ENCODE results near the gene CNN3. TPM values are rescaled to one million over a fixed set of nuclear protein-coding genes. Genes with fewer than 3 reads are reported as not detected.

Gene CNN3
- total RNA-seq, 1 experiment from 2014 or later: 183 TPM

- TF ChIP-seq ATF2 (CRISPR knock-in tag; IDR thresholded peaks at IDR 0.05; ENCODE audit: borderline replicate concordance, low read depth): no peak
- TF ChIP-seq, protein P1, sequence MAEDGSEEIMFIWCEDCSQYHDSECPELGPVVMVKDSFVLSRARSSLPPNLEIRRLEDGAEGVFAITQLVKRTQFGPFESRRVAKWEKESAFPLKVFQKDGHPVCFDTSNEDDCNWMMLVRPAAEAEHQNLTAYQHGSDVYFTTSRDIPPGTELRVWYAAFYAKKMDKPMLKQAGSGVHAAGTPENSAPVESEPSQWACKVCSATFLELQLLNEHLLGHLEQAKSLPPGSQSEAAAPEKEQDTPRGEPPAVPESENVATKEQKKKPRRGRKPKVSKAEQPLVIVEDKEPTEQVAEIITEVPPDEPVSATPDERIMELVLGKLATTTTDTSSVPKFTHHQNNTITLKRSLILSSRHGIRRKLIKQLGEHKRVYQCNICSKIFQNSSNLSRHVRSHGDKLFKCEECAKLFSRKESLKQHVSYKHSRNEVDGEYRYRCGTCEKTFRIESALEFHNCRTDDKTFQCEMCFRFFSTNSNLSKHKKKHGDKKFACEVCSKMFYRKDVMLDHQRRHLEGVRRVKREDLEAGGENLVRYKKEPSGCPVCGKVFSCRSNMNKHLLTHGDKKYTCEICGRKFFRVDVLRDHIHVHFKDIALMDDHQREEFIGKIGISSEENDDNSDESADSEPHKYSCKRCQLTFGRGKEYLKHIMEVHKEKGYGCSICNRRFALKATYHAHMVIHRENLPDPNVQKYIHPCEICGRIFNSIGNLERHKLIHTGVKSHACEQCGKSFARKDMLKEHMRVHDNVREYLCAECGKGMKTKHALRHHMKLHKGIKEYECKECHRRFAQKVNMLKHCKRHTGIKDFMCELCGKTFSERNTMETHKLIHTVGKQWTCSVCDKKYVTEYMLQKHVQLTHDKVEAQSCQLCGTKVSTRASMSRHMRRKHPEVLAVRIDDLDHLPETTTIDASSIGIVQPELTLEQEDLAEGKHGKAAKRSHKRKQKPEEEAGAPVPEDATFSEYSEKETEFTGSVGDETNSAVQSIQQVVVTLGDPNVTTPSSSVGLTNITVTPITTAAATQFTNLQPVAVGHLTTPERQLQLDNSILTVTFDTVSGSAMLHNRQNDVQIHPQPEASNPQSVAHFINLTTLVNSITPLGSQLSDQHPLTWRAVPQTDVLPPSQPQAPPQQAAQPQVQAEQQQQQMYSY (CRISPR knock-in tag; IDR thresholded peaks at IDR 0.05): no peak
- no peak for TF ChIP-seq SOX15 (CRISPR knock-in tag; IDR thresholded peaks at IDR 0.05)
- no peak for TF ChIP-seq ATF3 (CRISPR knock-in tag; conservative IDR thresholded peaks at IDR 0.05)
- TF ChIP-seq JAZF1 (CRISPR knock-in tag; IDR thresholded peaks at IDR 0.05): no peak
- 0 out of 2 replicates have a peak, but pooled peaks have one; percentile 45 for TF ChIP-seq ZBTB21 (CRISPR knock-in tag; IDR thresholded peaks at IDR 0.05; ENCODE audit: borderline replicate concordance)
- TF ChIP-seq MXD4 (CRISPR knock-in tag; IDR thresholded peaks at IDR 0.05; ENCODE audit: borderline replicate concordance): no peak
- peak; percentile 45 for TF ChIP-seq NFYB (CRISPR knock-in tag; conservative IDR thresholded peaks at IDR 0.05; ENCODE audit: low read depth)
- no peak; the same call in 1 of the 2 replicates for TF ChIP-seq IRF1 (CRISPR knock-in tag; IDR thresholded peaks at IDR 0.05)
These were observed at the start of gene CNN3 (continued) for GRCh38 chr1:94926915-94927404.

- Mint-ChIP-seq H3K9me3 (peaks cover 4% of the 10 kb centered on the region; the same call in 1 of the 2 replicates), H3K4me3 (no peak overlapping the region), H3K4me1 (peaks cover 17% of the 10 kb centered on the region), H3K36me3 (no peaks in the 10 kb centered on the region), H3K27me3 (ENCODE audit: low read depth) (no peaks in the 10 kb centered on the region), H3K27ac (no peak overlapping the region)
- no peak for DNase-seq (ENCODE audit: low spot score)
- CTCF ChIA-PET: no interaction called here
- POLR2A ChIA-PET: no interaction called here
- no peak for ATAC-seq
- TF ChIP-seq, protein P2, sequence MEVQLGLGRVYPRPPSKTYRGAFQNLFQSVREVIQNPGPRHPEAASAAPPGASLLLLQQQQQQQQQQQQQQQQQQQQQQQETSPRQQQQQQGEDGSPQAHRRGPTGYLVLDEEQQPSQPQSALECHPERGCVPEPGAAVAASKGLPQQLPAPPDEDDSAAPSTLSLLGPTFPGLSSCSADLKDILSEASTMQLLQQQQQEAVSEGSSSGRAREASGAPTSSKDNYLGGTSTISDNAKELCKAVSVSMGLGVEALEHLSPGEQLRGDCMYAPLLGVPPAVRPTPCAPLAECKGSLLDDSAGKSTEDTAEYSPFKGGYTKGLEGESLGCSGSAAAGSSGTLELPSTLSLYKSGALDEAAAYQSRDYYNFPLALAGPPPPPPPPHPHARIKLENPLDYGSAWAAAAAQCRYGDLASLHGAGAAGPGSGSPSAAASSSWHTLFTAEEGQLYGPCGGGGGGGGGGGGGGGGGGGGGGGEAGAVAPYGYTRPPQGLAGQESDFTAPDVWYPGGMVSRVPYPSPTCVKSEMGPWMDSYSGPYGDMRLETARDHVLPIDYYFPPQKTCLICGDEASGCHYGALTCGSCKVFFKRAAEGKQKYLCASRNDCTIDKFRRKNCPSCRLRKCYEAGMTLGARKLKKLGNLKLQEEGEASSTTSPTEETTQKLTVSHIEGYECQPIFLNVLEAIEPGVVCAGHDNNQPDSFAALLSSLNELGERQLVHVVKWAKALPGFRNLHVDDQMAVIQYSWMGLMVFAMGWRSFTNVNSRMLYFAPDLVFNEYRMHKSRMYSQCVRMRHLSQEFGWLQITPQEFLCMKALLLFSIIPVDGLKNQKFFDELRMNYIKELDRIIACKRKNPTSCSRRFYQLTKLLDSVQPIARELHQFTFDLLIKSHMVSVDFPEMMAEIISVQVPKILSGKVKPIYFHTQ (CRISPR knock-in tag; IDR thresholded peaks at IDR 0.05): no peak
- TF ChIP-seq ZMAT4 (CRISPR knock-in tag; IDR thresholded peaks at IDR 0.05) (no peak), ZNF219 (CRISPR knock-in tag; IDR thresholded peaks at IDR 0.05; ENCODE audit: borderline replicate concordance) (no peak), E2F1 (CRISPR knock-in tag; IDR thresholded peaks at IDR 0.05) (no peak), ARID4B (CRISPR knock-in tag; IDR thresholded peaks at IDR 0.05; ENCODE audit: borderline replicate concordance) (no peak)
- TF ChIP-seq, protein P3, sequence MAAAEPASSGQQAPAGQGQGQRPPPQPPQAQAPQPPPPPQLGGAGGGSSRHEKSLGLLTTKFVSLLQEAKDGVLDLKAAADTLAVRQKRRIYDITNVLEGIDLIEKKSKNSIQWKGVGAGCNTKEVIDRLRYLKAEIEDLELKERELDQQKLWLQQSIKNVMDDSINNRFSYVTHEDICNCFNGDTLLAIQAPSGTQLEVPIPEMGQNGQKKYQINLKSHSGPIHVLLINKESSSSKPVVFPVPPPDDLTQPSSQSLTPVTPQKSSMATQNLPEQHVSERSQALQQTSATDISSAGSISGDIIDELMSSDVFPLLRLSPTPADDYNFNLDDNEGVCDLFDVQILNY (CRISPR knock-in tag; IDR thresholded peaks at IDR 0.05): no peak
- TF ChIP-seq, protein P4, sequence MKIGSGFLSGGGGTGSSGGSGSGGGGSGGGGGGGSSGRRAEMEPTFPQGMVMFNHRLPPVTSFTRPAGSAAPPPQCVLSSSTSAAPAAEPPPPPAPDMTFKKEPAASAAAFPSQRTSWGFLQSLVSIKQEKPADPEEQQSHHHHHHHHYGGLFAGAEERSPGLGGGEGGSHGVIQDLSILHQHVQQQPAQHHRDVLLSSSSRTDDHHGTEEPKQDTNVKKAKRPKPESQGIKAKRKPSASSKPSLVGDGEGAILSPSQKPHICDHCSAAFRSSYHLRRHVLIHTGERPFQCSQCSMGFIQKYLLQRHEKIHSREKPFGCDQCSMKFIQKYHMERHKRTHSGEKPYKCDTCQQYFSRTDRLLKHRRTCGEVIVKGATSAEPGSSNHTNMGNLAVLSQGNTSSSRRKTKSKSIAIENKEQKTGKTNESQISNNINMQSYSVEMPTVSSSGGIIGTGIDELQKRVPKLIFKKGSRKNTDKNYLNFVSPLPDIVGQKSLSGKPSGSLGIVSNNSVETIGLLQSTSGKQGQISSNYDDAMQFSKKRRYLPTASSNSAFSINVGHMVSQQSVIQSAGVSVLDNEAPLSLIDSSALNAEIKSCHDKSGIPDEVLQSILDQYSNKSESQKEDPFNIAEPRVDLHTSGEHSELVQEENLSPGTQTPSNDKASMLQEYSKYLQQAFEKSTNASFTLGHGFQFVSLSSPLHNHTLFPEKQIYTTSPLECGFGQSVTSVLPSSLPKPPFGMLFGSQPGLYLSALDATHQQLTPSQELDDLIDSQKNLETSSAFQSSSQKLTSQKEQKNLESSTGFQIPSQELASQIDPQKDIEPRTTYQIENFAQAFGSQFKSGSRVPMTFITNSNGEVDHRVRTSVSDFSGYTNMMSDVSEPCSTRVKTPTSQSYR (CRISPR knock-in tag; IDR thresholded peaks at IDR 0.05): no peak
These were observed 47.9 kb upstream of the CNN3 start for GRCh38 chr1:94974824-94975223.
